Esophagus muscularis mucosa (tissue), 4 donors: Measurements from ENCODE around the gene SMIM45.

ENCODE experiments used
- DNase-seq: peaks from one replicate; pipeline ENCODE4 v3.0.0-alpha.2; 2017; ENCODE audit errors: extremely low spot score
- H3K27ac ChIP-seq, 4 donors: fragments of 200-600 bp; sonication (generic); replicated peaks in 1 of 4; 1 replicate in 3 of 4; 2 replicates in 1 of 4; pipeline ENCODE4 v1.5.1; 2016 to 2019; ENCODE audit warnings: mild to moderate bottlenecking in 1 of 4
- H3K27me3 ChIP-seq, 4 donors: fragments of 200-600 bp; sonication (generic); one replicate each; pipeline versions ENCODE4 v1.5.1 to v1.6.0; 2016 to 2019
- H3K36me3 ChIP-seq, 4 donors: fragments of 200-600 bp; sonication (generic); one replicate each; pipeline ENCODE4 v1.5.1; 2016 to 2019
- H3K4me1 ChIP-seq, 4 donors: fragments of 200-600 bp; sonication (generic); one replicate each; pipeline ENCODE4 v1.5.1; 2016 to 2019
- H3K4me3 ChIP-seq, 4 donors: fragments of 200-600 bp; sonication (generic); 1 replicate in 2 of 4; 2 replicates in 2 of 4; pipeline ENCODE4 v1.5.1; 2016 to 2019; ENCODE audit warnings: mild to moderate bottlenecking in 4 of 4, moderate library complexity in 1 of 4
- H3K9me3 ChIP-seq, 4 donors: fragments of 200-600 bp; sonication (generic); 1 replicate in 3 of 4; 2 replicates in 1 of 4; pipeline ENCODE4 v1.5.1; 2016 to 2019
- EP300 ChIP-seq: sonication (generic); formaldehyde crosslinking; IDR thresholded peaks from one replicate; pipeline ENCODE4 v1.6.1; 2017; ENCODE audit warnings: antibody characterized with exemption
- POLR2A ChIP-seq: fragments of 450-650 bp; IDR thresholded peaks from one replicate; pipeline ENCODE4 v1.6.1; 2017; ENCODE audit warnings: antibody characterized with exemption, moderate library complexity, mild to moderate bottlenecking, low read depth
- POLR2AphosphoS5 ChIP-seq, 2 donors: sonication (generic); formaldehyde crosslinking; IDR thresholded peaks; one replicate each; pipeline ENCODE4 v1.6.1; 2017; ENCODE audit warnings: antibody characterized with exemption in 2 of 2
- WGBS: methylation state at CpG from one replicate; pipeline ENCODE4 v1.1.5; 2018; 5-methylcytosine and 5-hydroxymethylcytosine counted together
- intact Hi-C: fragments of 100-400 bp; cut with DNase I; formaldehyde crosslinking; loops from one replicate; pipeline ENCODE4 v1.15.1; 2023
- TF ChIP-seq, protein P1 (sequence below), 3 experiments: fragments of 200-600 bp in 2 of 3; fragments of 450-650 bp in 1 of 3; sonication (generic) in 2 of 3; IDR thresholded peaks; one replicate each; pipeline ENCODE4 v1.5.1; 2017 to 2019; ENCODE audit warnings: antibody characterized with exemption in 3 of 3, mild to moderate bottlenecking in 2 of 3, moderate library complexity in 1 of 3

The SMIM45 gene

DNA sequence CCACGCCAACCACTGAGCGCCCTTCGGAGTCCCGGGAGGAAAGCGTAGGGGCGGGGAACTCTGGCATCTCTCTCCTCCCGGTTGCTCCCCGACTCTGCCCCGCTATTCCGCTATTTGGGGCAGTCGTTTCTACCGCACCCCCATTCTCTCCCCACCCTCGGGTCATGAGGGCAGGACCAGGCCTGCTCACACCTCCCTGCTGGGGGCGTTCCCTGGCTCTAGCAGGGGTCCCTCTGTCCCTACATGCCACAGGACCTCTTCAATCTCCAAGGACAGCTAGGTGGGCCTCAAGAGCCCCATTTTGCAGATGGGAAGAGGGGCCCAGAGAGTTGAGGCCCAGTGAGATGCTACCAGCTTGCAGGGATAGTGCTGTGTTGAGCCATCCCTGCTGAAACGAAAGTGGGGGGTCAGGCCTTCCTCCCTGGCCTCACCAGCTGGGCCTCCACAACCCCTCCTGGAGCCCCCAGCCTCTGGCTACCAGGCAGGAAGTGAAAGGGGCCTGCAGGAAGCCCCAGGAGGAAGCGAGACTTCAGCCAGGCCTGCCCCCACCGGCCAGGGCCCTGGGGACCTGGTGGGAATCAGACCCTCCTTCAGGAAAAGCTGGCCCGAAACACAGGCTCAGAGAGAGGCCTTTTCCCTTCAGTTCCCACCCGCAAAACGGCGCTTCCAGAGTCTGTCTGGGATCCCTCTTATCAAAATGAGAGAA, 31.5 kb upstream of the SMIM45 start:
- Histone ChIP-seq H3K4me1 (peaks cover 19 to 30% (median 21%) of the 10 kb centered on the region in 4 donors), H3K36me3 (no peaks in the 10 kb centered on the region), H3K9me3 (no peaks in the 10 kb centered on the region), H3K27me3 (peaks cover 4 to 74% (median 28%) of the 10 kb centered on the region in 4 donors), H3K27ac (no peak overlapping the region), H3K4me3 (peak overlapping the region; percentile 54 to 60 (median 58))
- 73% methylated on average over 13 of the region's 21 CpGs for WGBS
- intact Hi-C loops = no loop called here
- no peak for TF ChIP-seq POLR2A
- TF ChIP-seq, protein P1, sequence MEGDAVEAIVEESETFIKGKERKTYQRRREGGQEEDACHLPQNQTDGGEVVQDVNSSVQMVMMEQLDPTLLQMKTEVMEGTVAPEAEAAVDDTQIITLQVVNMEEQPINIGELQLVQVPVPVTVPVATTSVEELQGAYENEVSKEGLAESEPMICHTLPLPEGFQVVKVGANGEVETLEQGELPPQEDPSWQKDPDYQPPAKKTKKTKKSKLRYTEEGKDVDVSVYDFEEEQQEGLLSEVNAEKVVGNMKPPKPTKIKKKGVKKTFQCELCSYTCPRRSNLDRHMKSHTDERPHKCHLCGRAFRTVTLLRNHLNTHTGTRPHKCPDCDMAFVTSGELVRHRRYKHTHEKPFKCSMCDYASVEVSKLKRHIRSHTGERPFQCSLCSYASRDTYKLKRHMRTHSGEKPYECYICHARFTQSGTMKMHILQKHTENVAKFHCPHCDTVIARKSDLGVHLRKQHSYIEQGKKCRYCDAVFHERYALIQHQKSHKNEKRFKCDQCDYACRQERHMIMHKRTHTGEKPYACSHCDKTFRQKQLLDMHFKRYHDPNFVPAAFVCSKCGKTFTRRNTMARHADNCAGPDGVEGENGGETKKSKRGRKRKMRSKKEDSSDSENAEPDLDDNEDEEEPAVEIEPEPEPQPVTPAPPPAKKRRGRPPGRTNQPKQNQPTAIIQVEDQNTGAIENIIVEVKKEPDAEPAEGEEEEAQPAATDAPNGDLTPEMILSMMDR (IDR thresholded peaks at IDR 0.05) = no peak
- no peak for TF ChIP-seq EP300
- no peak for TF ChIP-seq POLR2AphosphoS5 (IDR thresholded peaks at IDR 0.05)
- DNase-seq = no peak

DNA sequence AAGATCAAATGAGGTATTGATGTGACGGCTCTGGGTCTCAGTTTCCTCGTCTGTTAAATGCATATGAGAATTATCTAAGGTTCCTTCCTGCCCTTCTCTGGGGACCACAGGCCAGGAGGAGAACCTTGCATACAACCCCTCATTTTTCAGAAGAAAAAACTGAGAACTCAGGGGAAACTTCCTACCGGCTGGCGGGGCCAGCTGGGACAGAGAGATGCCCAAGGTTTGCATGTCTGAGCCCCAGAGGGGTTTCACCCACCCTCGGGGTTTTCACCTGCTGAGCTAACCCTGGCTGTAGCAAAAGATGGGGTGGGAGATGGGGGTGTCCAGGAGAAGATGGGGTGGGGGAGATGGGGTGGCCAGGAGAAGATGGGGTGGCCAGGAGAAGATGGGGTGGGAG, 29.6 kb upstream of the SMIM45 start:
- H3K36me3 ChIP-seq = no peaks in the 10 kb centered on the region
- H3K9me3 ChIP-seq = no peaks in the 10 kb centered on the region
- H3K27ac ChIP-seq = no peak overlapping the region
- TF ChIP-seq POLR2A (no peak), POLR2AphosphoS5 (IDR thresholded peaks at IDR 0.05) (no peak), EP300 (no peak)
- TF ChIP-seq, protein P1 (IDR thresholded peaks at IDR 0.05) = no peak
- peaks cover 28 to 40% (median 33%) of the 10 kb centered on the region in 4 donors for H3K4me1 ChIP-seq
- no peak for DNase-seq
- H3K4me3 ChIP-seq = no peak overlapping the region
- H3K27me3 ChIP-seq = peaks cover 5 to 74% (median 28%) of the 10 kb centered on the region in 4 donors
- 92% methylated on average over 5 of the region's 5 CpGs for WGBS
- intact Hi-C loops = no loop called here

DNA sequence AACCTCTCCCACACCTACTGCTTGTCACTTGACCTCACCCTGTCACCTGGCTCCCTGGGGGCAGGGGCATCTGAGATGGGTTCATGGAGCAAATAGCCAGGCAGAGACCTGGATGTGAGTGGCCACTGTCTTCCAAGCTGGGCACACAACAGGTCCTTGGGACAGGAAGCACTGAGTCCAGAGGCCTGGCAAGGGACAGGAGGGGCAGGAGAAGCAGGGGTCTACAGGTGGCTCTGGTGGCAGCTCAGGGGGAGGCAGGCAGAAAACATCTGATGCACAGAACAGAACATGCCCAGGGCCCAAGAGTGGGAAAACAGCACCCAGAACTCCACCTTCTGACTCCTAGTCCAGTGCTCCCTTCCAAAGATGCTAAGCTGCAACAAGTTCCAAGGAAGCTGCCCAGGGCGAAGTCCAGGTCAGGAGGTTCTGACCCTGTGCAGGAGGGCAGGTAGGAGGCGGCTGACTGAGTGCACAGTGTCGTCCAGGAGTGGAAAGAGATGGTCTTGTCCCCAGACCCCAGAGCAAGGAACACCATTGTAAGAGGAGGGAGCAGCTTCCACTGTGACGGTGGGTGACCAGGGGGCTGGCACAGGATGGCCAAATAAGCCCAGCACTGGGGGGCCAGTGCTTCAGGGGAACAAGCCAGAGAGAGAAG, 28.9 kb upstream of the SMIM45 start:
- H3K36me3 ChIP-seq = no peaks in the 10 kb centered on the region
- intact Hi-C loops = no loop called here
- no peak for TF ChIP-seq POLR2AphosphoS5 (IDR thresholded peaks at IDR 0.05)
- no peak for TF ChIP-seq EP300
- TF ChIP-seq, protein P1 (IDR thresholded peaks at IDR 0.05) = no peak
- no peak for TF ChIP-seq POLR2A
- peaks cover 24 to 38% (median 33%) of the 10 kb centered on the region in 4 donors for H3K4me1 ChIP-seq
- 97% methylated on average over 3 of the region's 4 CpGs for WGBS
- H3K27ac ChIP-seq = no peak overlapping the region
- H3K27me3 ChIP-seq = peaks cover 5 to 69% (median 24%) of the 10 kb centered on the region in 4 donors
- no peaks in the 10 kb centered on the region for H3K9me3 ChIP-seq
- DNase-seq = no peak
- no peak overlapping the region for H3K4me3 ChIP-seq

DNA sequence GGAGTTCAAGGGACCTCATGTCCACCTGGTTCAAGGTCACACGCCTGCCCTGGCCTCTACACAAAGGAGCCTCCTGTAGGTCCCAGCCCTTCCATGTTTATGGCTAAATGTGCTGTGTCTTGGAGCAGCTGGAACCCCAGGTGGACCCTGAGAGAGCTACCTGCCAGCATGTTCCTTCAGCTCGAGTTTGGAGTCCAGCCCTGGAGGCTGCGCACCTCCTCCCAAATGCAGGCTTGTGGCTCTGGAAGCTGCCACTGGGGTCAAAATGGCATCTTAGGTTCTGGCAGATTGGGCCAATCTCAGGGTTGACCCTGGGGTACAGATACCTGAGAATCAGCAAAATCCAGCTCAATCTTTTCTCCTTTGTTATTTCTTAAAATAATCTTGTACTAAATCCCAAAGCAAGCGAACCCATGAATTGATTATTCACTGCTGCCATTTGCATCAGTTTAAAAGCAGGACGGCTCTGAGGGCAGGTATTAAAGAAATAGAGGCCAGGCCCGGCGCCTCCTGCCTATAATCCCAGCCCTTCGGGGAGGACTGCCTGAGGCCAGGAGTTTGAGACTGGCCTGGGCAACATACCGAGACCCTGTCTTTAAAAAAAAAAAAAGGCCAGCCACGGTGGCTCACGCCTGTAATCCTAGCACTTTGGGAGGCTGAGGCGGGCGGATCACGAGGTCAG, 28.2 kb upstream of the SMIM45 start:
- DNase-seq = no peak
- H3K27ac ChIP-seq = no peak overlapping the region
- H3K4me1 ChIP-seq = peaks cover 22 to 33% (median 31%) of the 10 kb centered on the region in 4 donors
- WGBS = 91% methylated on average over 14 of the region's 14 CpGs
- no peaks in the 10 kb centered on the region for H3K9me3 ChIP-seq
- H3K36me3 ChIP-seq = no peaks in the 10 kb centered on the region
- TF ChIP-seq, protein P1 (IDR thresholded peaks at IDR 0.05) = no peak
- TF ChIP-seq POLR2AphosphoS5 (IDR thresholded peaks at IDR 0.05) (no peak), POLR2A (no peak), EP300 (no peak)
- intact Hi-C loops = no loop called here
- peaks cover 5 to 62% (median 24%) of the 10 kb centered on the region in 4 donors for H3K27me3 ChIP-seq
- no peak overlapping the region for H3K4me3 ChIP-seq
